ENCODE measurements around the gene PARP1.

DNA sequence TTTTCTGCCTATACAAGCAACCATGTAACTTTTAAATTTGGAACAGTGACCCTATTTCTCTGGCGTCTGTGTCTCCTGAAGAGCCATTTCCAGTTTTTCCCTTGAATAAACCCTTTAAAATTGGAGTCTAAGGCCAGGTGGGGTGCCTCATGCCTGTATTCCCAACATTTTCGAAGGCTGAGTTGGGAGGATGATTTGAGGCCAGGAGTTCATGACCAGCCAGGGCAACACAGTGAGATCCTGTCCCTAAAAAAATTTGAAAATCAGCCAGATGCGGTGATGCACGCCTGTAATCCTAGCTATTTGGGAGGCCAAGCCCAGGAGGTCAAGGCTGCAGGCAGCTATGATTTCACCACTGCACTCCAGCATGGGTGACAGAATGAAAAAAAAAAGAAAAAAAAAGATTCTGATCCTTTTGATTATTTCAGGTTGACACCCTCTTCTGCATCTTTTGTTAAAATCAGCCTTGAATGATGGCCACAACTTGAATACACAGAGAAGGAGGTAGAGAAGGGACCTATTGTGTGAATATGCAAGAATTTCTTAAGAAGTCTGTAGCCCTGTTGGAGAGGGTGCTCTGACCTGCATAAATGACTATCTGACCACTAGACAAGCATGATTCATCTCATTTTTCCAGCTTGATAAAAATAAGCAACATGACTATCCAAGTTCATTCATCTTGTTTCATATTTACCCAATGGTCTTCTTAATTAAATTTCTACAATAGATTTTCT lies 40.2 kb upstream of the PARP1 start:
- TF ChIP-seq, protein P1, sequence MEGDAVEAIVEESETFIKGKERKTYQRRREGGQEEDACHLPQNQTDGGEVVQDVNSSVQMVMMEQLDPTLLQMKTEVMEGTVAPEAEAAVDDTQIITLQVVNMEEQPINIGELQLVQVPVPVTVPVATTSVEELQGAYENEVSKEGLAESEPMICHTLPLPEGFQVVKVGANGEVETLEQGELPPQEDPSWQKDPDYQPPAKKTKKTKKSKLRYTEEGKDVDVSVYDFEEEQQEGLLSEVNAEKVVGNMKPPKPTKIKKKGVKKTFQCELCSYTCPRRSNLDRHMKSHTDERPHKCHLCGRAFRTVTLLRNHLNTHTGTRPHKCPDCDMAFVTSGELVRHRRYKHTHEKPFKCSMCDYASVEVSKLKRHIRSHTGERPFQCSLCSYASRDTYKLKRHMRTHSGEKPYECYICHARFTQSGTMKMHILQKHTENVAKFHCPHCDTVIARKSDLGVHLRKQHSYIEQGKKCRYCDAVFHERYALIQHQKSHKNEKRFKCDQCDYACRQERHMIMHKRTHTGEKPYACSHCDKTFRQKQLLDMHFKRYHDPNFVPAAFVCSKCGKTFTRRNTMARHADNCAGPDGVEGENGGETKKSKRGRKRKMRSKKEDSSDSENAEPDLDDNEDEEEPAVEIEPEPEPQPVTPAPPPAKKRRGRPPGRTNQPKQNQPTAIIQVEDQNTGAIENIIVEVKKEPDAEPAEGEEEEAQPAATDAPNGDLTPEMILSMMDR (IDR thresholded peaks at IDR 0.05), result no peak
- TF ChIP-seq EZH2phosphoT487 (IDR thresholded peaks at IDR 0.05), result no peak

All from neural progenitor cell (in vitro differentiated cells).